ENCODE results near the gene ACOT6. TPM values are rescaled to one million over a fixed set of nuclear protein-coding genes. Genes with fewer than 3 reads are reported as not detected.

Gene ACOT6
- polyA plus RNA-seq, 1 of the 3 experiments (the other 2 are of a cell fraction), result not detected

- Histone ChIP-seq H3K9ac (no peak overlapping the region), H2AFZ (ENCODE audit: low read depth) (no peak overlapping the region), H3F3A (replicated peaks; ENCODE audit: insufficient read depth) (no peaks in the 10 kb centered on the region), H3K4me1 (ENCODE audit: control insufficient read depth in 1 of 2, insufficient read depth in 2 of 2, low read depth in 1 of 2, low read length in 1 of 2) (no peaks in the 10 kb centered on the region), H3K9me3 (no peaks in the 10 kb centered on the region), H3K9me2 (no peaks in the 10 kb centered on the region), H3K4me3 (ENCODE audit: low read depth in 2 of 2, low read length in 1 of 2) (no peak overlapping the region), H3K36me3 (replicated peaks in 1 of 2; ENCODE audit: control insufficient read depth in 1 of 2, insufficient read depth in 2 of 2, low read length in 1 of 2) (no peaks in the 10 kb centered on the region), H3K27ac (ENCODE audit: low read depth in 2 of 2, low read length in 1 of 2) (no peak overlapping the region), H3K27me3 (ENCODE audit: insufficient read depth) (no peaks in the 10 kb centered on the region), H4K20me1 (ENCODE audit: insufficient read depth) (no peaks in the 10 kb centered on the region), H3K4me2 (no peak overlapping the region), H3K79me2 (ENCODE audit: insufficient read depth) (no peaks in the 10 kb centered on the region)
- DNase-seq, result no peak
- no peak for TF ChIP-seq RCOR1 (IDR thresholded peaks at IDR 0.05; ENCODE audit: low read length)
- TF ChIP-seq EZH2phosphoT487 (IDR thresholded peaks at IDR 0.05; ENCODE audit: borderline replicate concordance, low read depth), result no peak
- TF ChIP-seq RXRA (IDR thresholded peaks at IDR 0.05; ENCODE audit: borderline replicate concordance, low read depth), result no peak
- TF ChIP-seq NFIC (IDR thresholded peaks at IDR 0.05; ENCODE audit: borderline replicate concordance), result no peak
- no peak for TF ChIP-seq TAF1 (IDR thresholded peaks at IDR 0.05; ENCODE audit: borderline replicate concordance, low read depth, low read length)
- TF ChIP-seq YY1 (IDR thresholded peaks at IDR 0.05; ENCODE audit: low read depth), result no peak
- TF ChIP-seq ZBTB33 (IDR thresholded peaks at IDR 0.05; ENCODE audit: borderline replicate concordance, low read depth), result no peak
- no peak for TF ChIP-seq MXI1 (IDR thresholded peaks at IDR 0.05; ENCODE audit: low read depth, low read length)
- TF ChIP-seq RAD21 (IDR thresholded peaks at IDR 0.05; ENCODE audit: low read length), result no peak
- no peak for TF ChIP-seq REST (IDR thresholded peaks at IDR 0.05; ENCODE audit: low read depth, low read length)
- TF ChIP-seq TEAD4 (IDR thresholded peaks at IDR 0.05; ENCODE audit: borderline replicate concordance, insufficient read depth), result no peak
- TF ChIP-seq FOSL2 (IDR thresholded peaks at IDR 0.05; ENCODE audit: borderline replicate concordance, low read depth), result no peak
- no peak for TF ChIP-seq EP300 (IDR thresholded peaks at IDR 0.05; ENCODE audit: borderline replicate concordance in 1 of 2, low read depth in 1 of 2, low read length in 1 of 2)
- TF ChIP-seq NRF1 (IDR thresholded peaks at IDR 0.05; ENCODE audit: low read depth, low read length), result no peak
- ChIA-PET CTCF (no interaction called here), POLR2A (no interaction called here)
- WGBS (ENCODE audit: low lambda C conversion rate), result 85% methylated on average over 1 of the region's 1 CpG
These were observed 5.1 kb upstream of the ACOT6 start for GRCh38 chr14:73607241-73607640.
